K562 (cell line): ENCODE measurements around the gene PPM1L. TPM values are rescaled to one million over a fixed set of nuclear protein-coding genes. Genes with fewer than 3 reads are reported as not detected.

Experiments used
- ATAC-seq: fragments of 200-7000 bp; cut with Tn5 transposase; 3 replicates; pipeline ENCODE4 v1.9.1; 2020; ENCODE audit warnings: moderate library complexity
- BruUV-seq: library from RNA; stranded (reverse); fragments of 400-500 nt; replicated peaks from 2 replicates; lab custom pipeline; 2021; lab: Mats Ljungman, UMichigan
- CTCF ChIA-PET: fragments of 300-600 bp; formaldehyde crosslinking; extraction: SDS; loops from one replicate; lab custom pipeline; 2021; ENCODE audit warnings: low intra/inter-chr PET ratio; lab: Yijun Ruan, JAX
- POLR2A ChIA-PET: fragments of 300-600, 350-650 bp; sonication (Branson Sonifier 250); formaldehyde crosslinking; extraction: SDS; loops from one replicate; lab custom pipeline; 2021; ENCODE audit warnings: antibody characterized with exemption, inconsistent platforms; lab: Yijun Ruan, JAX
- DNase-seq, 4 experiments: peaks; one replicate each; pipeline versions ENCODE4 v3.0.0 to v3.0.0-alpha.2; 2011 to 2018; ENCODE audit warnings: low spot score in 3 of 4, mixed read lengths in 3 of 4; ENCODE audit errors: extremely low read depth in 1 of 4
- FAIRE-seq: peaks from 2 replicates; lab custom pipeline; 2011; peaks lifted over from hg19 to GRCh38; lab: Jason Lieb, UNC
- H2AFZ ChIP-seq: 2 replicates; pipeline ENCODE4 v1.6.0; 2011; ENCODE audit warnings: low read depth, low read length, control low read depth, inconsistent platforms
- H3K27ac ChIP-seq: fragments of 200-600 bp; 3 replicates; pipeline ENCODE4 v1.8.0; 2011; ENCODE audit warnings: low read depth, mild to moderate bottlenecking, control low read depth, inconsistent platforms, low read length, moderate library complexity, mixed read lengths; ENCODE audit errors: extremely low read depth
- H3K27me3 ChIP-seq, 2 experiments: fragments of 300-600 bp in 1 of 2; 2 replicates in 1 of 2; 3 replicates in 1 of 2; pipeline versions ENCODE4 v1.6.0 to v1.8.0; 2011; ENCODE audit warnings: inconsistent platforms in 2 of 2, low read length in 2 of 2, mild to moderate bottlenecking in 1 of 2, mixed read lengths in 1 of 2, moderate library complexity in 1 of 2; ENCODE audit not compliant: control insufficient read depth in 2 of 2, insufficient read depth in 2 of 2
- H3K36me3 ChIP-seq: fragments of 300-600 bp; 3 replicates; pipeline ENCODE4 v1.8.0; 2011; ENCODE audit warnings: mild to moderate bottlenecking, low read length, inconsistent platforms; ENCODE audit not compliant: control insufficient read depth, insufficient read depth
- H3K4me1 ChIP-seq, 2 experiments: fragments of 200-600 bp in 1 of 2; replicated peaks in 1 of 2; 2 replicates in 1 of 2; 3 replicates in 1 of 2; pipeline versions ENCODE4 v1.5.1 to v1.8.0; 2011; ENCODE audit warnings: inconsistent platforms in 2 of 2, low read length in 2 of 2, mild to moderate bottlenecking in 1 of 2, mixed read lengths in 1 of 2, moderate library complexity in 1 of 2; ENCODE audit not compliant: control insufficient read depth in 2 of 2, insufficient read depth in 2 of 2
- H3K4me2 ChIP-seq: 2 replicates; pipeline ENCODE4 v1.6.1; 2011; ENCODE audit warnings: low read length, control low read depth, inconsistent platforms, mixed read lengths; ENCODE audit not compliant: insufficient read depth
- H3K4me3 ChIP-seq: fragments of 200-600 bp; sonication (generic), shearing (Covaris generic); 2 replicates; pipeline ENCODE4 v1.5.1; 2016; ENCODE audit warnings: control low read depth, inconsistent platforms
- H3K79me2 ChIP-seq: fragments of 200-600 bp; 3 replicates; pipeline ENCODE4 v1.8.0; 2011; ENCODE audit warnings: low read length, inconsistent platforms; ENCODE audit not compliant: control insufficient read depth, insufficient read depth
- H3K9ac ChIP-seq, 2 experiments: 2 replicates each; pipeline versions ENCODE4 v1.6.0 to v1.6.1; 2011; ENCODE audit warnings: low read depth in 2 of 2, low read length in 2 of 2, control low read depth in 1 of 2, inconsistent platforms in 1 of 2, mild to moderate bottlenecking in 1 of 2, mixed read lengths in 1 of 2; ENCODE audit not compliant: insufficient read depth in 1 of 2
- H3K9me1 ChIP-seq: one replicate; pipeline ENCODE4 v1.6.0; 2011; ENCODE audit warnings: inconsistent platforms, mild to moderate bottlenecking, low read length, moderate library complexity; ENCODE audit not compliant: control insufficient read depth, insufficient read depth
- H3K9me3 ChIP-seq: replicated peaks from 2 replicates; pipeline ENCODE4 v1.5.1; 2011; ENCODE audit warnings: low read depth, low read length, inconsistent platforms; ENCODE audit not compliant: control insufficient read depth, insufficient read depth
- H4K20me1 ChIP-seq: replicated peaks from 2 replicates; pipeline ENCODE4 v1.6.1; 2011; ENCODE audit warnings: low read length, inconsistent platforms, mixed read lengths; ENCODE audit not compliant: control insufficient read depth, insufficient read depth
- DPF2 ChIP-seq: fragments of 450-650 bp; IDR thresholded peaks from 2 replicates; pipeline ENCODE4 v1.6.1; 2016
- GATA2 ChIP-seq: sonication (generic); formaldehyde crosslinking; IDR thresholded peaks from 2 replicates; pipeline ENCODE4 v1.4.0; 2020; ENCODE audit warnings: mild to moderate bottlenecking, missing genetic modification reagents
- HMG20A ChIP-seq: fragments of 450-650 bp; formaldehyde crosslinking; conservative IDR thresholded peaks from 2 replicates; pipeline ENCODE4 v1.4.0; 2020; ENCODE audit warnings: mild to moderate bottlenecking, mixed read lengths
- KDM1A ChIP-seq, 2 experiments: fragments of 450-650 bp; IDR thresholded peaks; 2 replicates each; pipeline ENCODE4 v1.6.1; 2016; ENCODE audit warnings: mild to moderate bottlenecking in 2 of 2
- PCBP1 ChIP-seq: fragments of 200-400 bp; formaldehyde crosslinking; IDR thresholded peaks from 2 replicates; pipeline ENCODE4 v1.6.1; 2018; ENCODE audit warnings: mild to moderate bottlenecking, low read depth, low read length; ENCODE audit not compliant: poor library complexity, severe bottlenecking
- PTTG1 ChIP-seq: fragments of 450-650 bp; IDR thresholded peaks from 2 replicates; pipeline ENCODE4 v1.6.1; 2016; ENCODE audit warnings: low read depth, mild to moderate bottlenecking, missing genetic modification characterization, missing compliant biosample characterization
- SMAD4 ChIP-seq: fragments of 250-450 bp; sonication (Bioruptor Pico); conservative IDR thresholded peaks from 2 replicates; pipeline ENCODE4 v1.8.0; 2021; ENCODE audit warnings: inconsistent platforms, mild to moderate bottlenecking, moderate library complexity
- SREBF2 ChIP-seq: sonication (generic); formaldehyde crosslinking; IDR thresholded peaks from 2 replicates; pipeline ENCODE4 v1.4.0; 2020; ENCODE audit warnings: mild to moderate bottlenecking, missing genetic modification reagents
- STAT5A ChIP-seq: IDR thresholded peaks from 2 replicates; pipeline ENCODE4 v1.6.1; 2012; ENCODE audit warnings: low read length, inconsistent platforms, borderline replicate concordance
- TAF9B ChIP-seq: fragments of 450-650 bp; IDR thresholded peaks from 2 replicates; pipeline ENCODE4 v1.6.1; 2018; ENCODE audit warnings: mild to moderate bottlenecking; ENCODE audit not compliant: partially characterized antibody
- ZFX ChIP-seq: sonication (generic); formaldehyde crosslinking; IDR thresholded peaks from 2 replicates; pipeline ENCODE4 v1.8.0; 2022; ENCODE audit warnings: mild to moderate bottlenecking, missing genetic modification reagents, moderate library complexity
- ZNF263 ChIP-seq: sonication (generic); formaldehyde crosslinking; IDR thresholded peaks from 2 replicates; pipeline ENCODE4 v1.8.0; 2022; ENCODE audit warnings: mild to moderate bottlenecking, missing genetic modification reagents, borderline replicate concordance
- ZNF609 ChIP-seq: sonication (generic); formaldehyde crosslinking; IDR thresholded peaks from 2 replicates; pipeline ENCODE4 v1.8.1; 2023; ENCODE audit warnings: missing genetic modification reagents, mild to moderate bottlenecking, borderline replicate concordance
- WGBS: fragments of 100-300 bp; shearing (Covaris generic); methylation state at CpG from one replicate; pipeline ENCODE4 v1.1.6; 2016; ENCODE audit warnings: low coverage, mixed read lengths; ENCODE audit not compliant: insufficient coverage; ENCODE audit errors: missing lambda C conversion rate; 5-methylcytosine and 5-hydroxymethylcytosine counted together
- in situ Hi-C: fragments of 300-500 bp; cut with MboI; formaldehyde crosslinking; loops from 4 replicates; pipeline ENCODE4 v1.15.0; 2018; ENCODE audit warnings: inconsistent platforms, mixed read lengths
- intact Hi-C: fragments of 100-400 bp; cut with micrococcal nuclease; formaldehyde crosslinking; loops from 2 replicates; pipeline ENCODE4 v1.14.2; 2022
- polyA plus RNA-seq, 8 experiments: library from polyadenylated mRNA; depleted of rRNA in 4 of 8; stranded (reverse) in 5 of 8; unstranded in 3 of 8; fragments of >200 nt; fragmentation: Nextera tagmentation in 2 of 8; fragmentation: Illumina TruSeq in 1 of 8; extraction: Ambion mirVana in 2 of 8; extraction: Trizol in 1 of 8; gene quantifications; 2 replicates each; pipeline versions ENCODE4 v1.2.1 to v1.2.3, GENCODE V29; 2011 to 2014; ENCODE audit warnings: inconsistent platforms in 1 of 8, missing spikeins in 1 of 8
- total RNA-seq, 7 experiments: library from RNA; depleted of rRNA in 6 of 7; stranded (reverse); fragments of >200 nt in 6 of 7; fragmentation: Illumina TruSeq in 2 of 7; extraction: Trizol in 2 of 7; gene quantifications; 2 replicates each; pipeline versions ENCODE4 v1.2.1 to v1.2.3, GENCODE V29; 2011 to 2021; ENCODE audit warnings: low replicate concordance in 1 of 7
- TF ChIP-seq, protein P1 (sequence below): fragments of 450-650 bp; IDR thresholded peaks from 2 replicates; pipeline ENCODE4 v1.6.1; 2016; ENCODE audit warnings: low read depth, mild to moderate bottlenecking, moderate library complexity
- TF ChIP-seq, protein P2 (sequence below): fragments of 450-650 bp; IDR thresholded peaks from 2 replicates; pipeline ENCODE4 v1.6.1; 2016

Gene PPM1L
- total and polyA plus RNA-seq, 9 of the 15 experiments (the other 6 are each of a cell fraction or from before 2014, with no cell fraction given) = 0.01 to 0.41 (median 0.14) TPM

GRCh38 chr3:160990446-160990845 lies 234.4 kb downstream of the PPM1L start:
- no peak for ATAC-seq
- in situ Hi-C loops = no loop called here
- TF ChIP-seq HMG20A (no peak), SREBF2 (no peak), KDM1A (IDR thresholded peaks at IDR 0.05) (no peak), SMAD4 (CRISPR knock-in tag) (no peak), ZNF609 (CRISPR knock-in tag) (no peak), GATA2 (CRISPR knock-in tag) (no peak), ZNF263 (no peak), ZFX (no peak), PTTG1 (no peak), PCBP1 (no peak), TAF9B (no peak), STAT5A (no peak), DPF2 (no peak)
- TF ChIP-seq, protein P1, sequence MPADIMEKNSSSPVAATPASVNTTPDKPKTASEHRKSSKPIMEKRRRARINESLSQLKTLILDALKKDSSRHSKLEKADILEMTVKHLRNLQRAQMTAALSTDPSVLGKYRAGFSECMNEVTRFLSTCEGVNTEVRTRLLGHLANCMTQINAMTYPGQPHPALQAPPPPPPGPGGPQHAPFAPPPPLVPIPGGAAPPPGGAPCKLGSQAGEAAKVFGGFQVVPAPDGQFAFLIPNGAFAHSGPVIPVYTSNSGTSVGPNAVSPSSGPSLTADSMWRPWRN = no peak
- TF ChIP-seq, protein P2, sequence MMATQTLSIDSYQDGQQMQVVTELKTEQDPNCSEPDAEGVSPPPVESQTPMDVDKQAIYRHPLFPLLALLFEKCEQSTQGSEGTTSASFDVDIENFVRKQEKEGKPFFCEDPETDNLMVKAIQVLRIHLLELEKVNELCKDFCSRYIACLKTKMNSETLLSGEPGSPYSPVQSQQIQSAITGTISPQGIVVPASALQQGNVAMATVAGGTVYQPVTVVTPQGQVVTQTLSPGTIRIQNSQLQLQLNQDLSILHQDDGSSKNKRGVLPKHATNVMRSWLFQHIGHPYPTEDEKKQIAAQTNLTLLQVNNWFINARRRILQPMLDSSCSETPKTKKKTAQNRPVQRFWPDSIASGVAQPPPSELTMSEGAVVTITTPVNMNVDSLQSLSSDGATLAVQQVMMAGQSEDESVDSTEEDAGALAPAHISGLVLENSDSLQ = no peak
- no peak overlapping the region for H3K9ac ChIP-seq
- no peaks in the 10 kb centered on the region for H3K9me3 ChIP-seq
- H3K4me3 ChIP-seq = no peak overlapping the region
- H3K27me3 ChIP-seq = no peaks in the 10 kb centered on the region
- H3K27ac ChIP-seq = no peak overlapping the region
- DNase-seq = no peak
- intact Hi-C loops = no loop called here
- no peaks in the 10 kb centered on the region for H3K9me1 ChIP-seq
- no peak overlapping the region for H3K4me2 ChIP-seq
- no peak for FAIRE-seq
- 0% methylated on average over 2 of the region's 2 CpGs for WGBS
- H3K36me3 ChIP-seq = no peaks in the 10 kb centered on the region
- ChIA-PET CTCF (no interaction called here), POLR2A (no interaction called here)
- no peaks in the 10 kb centered on the region for H3K79me2 ChIP-seq
- H3K4me1 ChIP-seq = no peaks in the 10 kb centered on the region
- no TSS peak for BruUV-seq
- H4K20me1 ChIP-seq = no peaks in the 10 kb centered on the region
- H2AFZ ChIP-seq = no peak overlapping the region
